LHCN-M2 (cell line): Measurements from ENCODE around the gene CENPK. TPM values are rescaled to one million over a fixed set of nuclear protein-coding genes. Genes with fewer than 3 reads are reported as not detected.

Experiments used
- total RNA-seq: library from RNA; depleted of rRNA; stranded (reverse); fragments of >200 nt; gene quantifications from 2 replicates; pipeline ENCODE4 v1.2.3, GENCODE V29; 2014; rRNA removed

CENPK gene
- total RNA-seq, 1 experiment from 2014 or later = 41.5 TPM

Other genes starting within 250 kb of the CENPK start
- gene ADAMTS6, start 81.2 kb downstream of the CENPK start, total RNA-seq = 28.7 and 30.8 TPM in 2 replicates
- gene PPWD1, start 128 bp upstream of the CENPK start, total RNA-seq = 28.7 and 35.6 TPM in 2 replicates
- 16.0 and 17.4 TPM in 2 replicates for gene TRIM23, start 61.2 kb upstream of the CENPK start, total RNA-seq
- 2.1 and 2.7 TPM in 2 replicates for gene SHLD3, start 61.9 kb upstream of the CENPK start, total RNA-seq
- gene TRAPPC13, start 61.9 kb upstream of the CENPK start, total RNA-seq = 33.4 and 36.3 TPM in 2 replicates
- gene SGTB, start 158.9 kb upstream of the CENPK start, total RNA-seq = 12.2 and 14.3 TPM in 2 replicates
- 40.7 and 47.1 TPM in 2 replicates for gene NLN, start 159.0 kb upstream of the CENPK start, total RNA-seq